Measurements from ENCODE around the gene PFKFB1. TPM values are rescaled to one million over a fixed set of nuclear protein-coding genes. Genes with fewer than 3 reads are reported as not detected.
A peak's percentile ranks its signal among the peaks of the same experiment; 100 is the strongest.

PFKFB1 gene
- total RNA-seq, 2 experiments from 2014 or later: 0.44 to 0.65 TPM

GRCh38 chrX:54923376-54923775 lies 70.6 kb downstream of the PFKFB1 start:
- Mint-ChIP-seq H3K4me1 (peaks cover 10% of the 10 kb centered on the region), H3K4me3 (no peak overlapping the region), H3K9me3 (no peaks in the 10 kb centered on the region), H3K27ac (no peak overlapping the region), H3K27me3 (no peaks in the 10 kb centered on the region), H3K36me3 (peaks cover 2% of the 10 kb centered on the region)
- DNase-seq: no peak
- POLR2A ChIA-PET: no interaction called here
- no peak for ATAC-seq (ENCODE audit: low read depth)

- Mint-ChIP-seq H3K9me3 (no peaks in the 10 kb centered on the region), H3K36me3 (no peaks in the 10 kb centered on the region), H3K4me3 (peak overlapping the region; percentile 94), H3K27me3 (no peaks in the 10 kb centered on the region), H3K27ac (no peak overlapping the region), H3K4me1 (peaks cover 10% of the 10 kb centered on the region)
- DNase-seq (no peak), ATAC-seq (ENCODE audit: low read depth) (no peak)
- POLR2A ChIA-PET: interaction anchor here (1.1 kb wide), 1 partner anchor 283 kb away, joined by 4 read pairs; no protein-coding TSS in a partner anchor
These were observed 71.4 kb downstream of the PFKFB1 start for GRCh38 chrX:54922547-54922946.

DNA sequence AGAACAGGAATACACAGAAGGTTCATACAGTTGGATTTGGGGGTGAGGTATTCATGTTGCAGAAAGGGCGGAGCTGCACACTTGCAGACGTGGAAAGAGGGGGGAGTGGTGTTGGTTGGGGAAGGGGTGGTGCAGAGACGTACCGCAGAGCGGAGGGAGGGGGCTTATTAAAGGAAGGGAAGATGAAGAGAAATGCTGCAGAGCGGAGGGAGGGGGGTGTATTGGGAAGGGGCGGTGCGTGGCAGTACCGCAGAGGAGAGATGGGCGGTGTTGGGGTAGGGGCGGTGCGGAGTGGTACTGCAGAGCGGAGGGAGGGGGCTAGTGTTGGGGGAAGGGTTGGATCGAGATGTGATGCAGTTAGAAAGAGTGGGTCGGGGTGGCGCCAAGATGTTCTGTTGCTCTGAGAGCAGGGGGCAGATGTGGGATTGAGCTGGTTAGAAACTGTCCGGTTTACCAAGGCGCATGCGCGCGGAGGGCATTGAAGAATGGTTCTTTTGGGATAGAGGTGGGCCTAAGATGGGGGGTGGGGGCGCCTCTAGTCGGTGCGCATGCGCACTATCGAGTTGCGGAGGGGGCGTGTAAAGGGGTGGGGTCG lies 72.5 kb downstream of the PFKFB1 start:
- peaks cover 10% of the 10 kb centered on the region for H3K4me1 Mint-ChIP-seq
- peak overlapping the region; percentile 94 for H3K4me3 Mint-ChIP-seq
- peak; percentile 76 for ATAC-seq (ENCODE audit: low read depth)
- H3K36me3 Mint-ChIP-seq: no peaks in the 10 kb centered on the region
- no peaks in the 10 kb centered on the region for H3K9me3 Mint-ChIP-seq
- H3K27ac Mint-ChIP-seq: peak overlapping the region; percentile 84
- H3K27me3 Mint-ChIP-seq: peaks cover under 1% of the 10 kb centered on the region
- DNase-seq: peak; percentile 63
- POLR2A ChIA-PET: interaction anchor here (0.7 to 1.1 kb wide), 4 partner anchors 78 to 1837 kb away, joined by 3 to 4 read pairs (median 3); partner anchors contain the start of gene APEX2

- no peaks in the 10 kb centered on the region for H3K36me3 Mint-ChIP-seq
- peaks cover 2% of the 10 kb centered on the region for H3K27me3 Mint-ChIP-seq
- ATAC-seq (ENCODE audit: low read depth): peak; percentile 12
- H3K4me3 Mint-ChIP-seq: peak within 1 kb of the TSS; percentile 94
- H3K4me1 Mint-ChIP-seq: peaks cover 10% of the 10 kb centered on the region
- peak; percentile 28 for DNase-seq
- POLR2A ChIA-PET: interaction anchor here (0.7 to 1.0 kb wide), 2 partner anchors 79 to 1838 kb away, joined by 3 read pairs; partner anchors contain the start of gene APEX2
- no peaks in the 10 kb centered on the region for H3K9me3 Mint-ChIP-seq
- H3K27ac Mint-ChIP-seq: peak within 1 kb of the TSS; percentile 84
These were observed 73.2 kb downstream of the PFKFB1 start, which contains the start of gene TRO for GRCh38 chrX:54920610-54921426. TRO (plus strand) TSS chrX:54920824; CDS start chrX:54922247, 1,423 bp downstream.

GRCh38 chrX:54909941-54910340 lies 84.0 kb downstream of the PFKFB1 start:
- no peak for ATAC-seq (ENCODE audit: low read depth)
- POLR2A ChIA-PET: no interaction called here
- no peak for DNase-seq
- peaks cover 7% of the 10 kb centered on the region for H3K9me3 Mint-ChIP-seq
- H3K36me3 Mint-ChIP-seq: no peaks in the 10 kb centered on the region
- H3K27ac Mint-ChIP-seq: no peak overlapping the region
- H3K4me1 Mint-ChIP-seq: no peaks in the 10 kb centered on the region
- no peak overlapping the region for H3K4me3 Mint-ChIP-seq
- no peaks in the 10 kb centered on the region for H3K27me3 Mint-ChIP-seq

- POLR2A ChIA-PET: no interaction called here
- Mint-ChIP-seq H3K27ac (no peak overlapping the region), H3K4me1 (no peaks in the 10 kb centered on the region), H3K27me3 (peaks cover 6% of the 10 kb centered on the region), H3K9me3 (no peaks in the 10 kb centered on the region), H3K36me3 (no peaks in the 10 kb centered on the region), H3K4me3 (no peak overlapping the region)
- ATAC-seq (ENCODE audit: low read depth) (no peak), DNase-seq (no peak)
These were observed 99.8 kb downstream of the PFKFB1 start for GRCh38 chrX:54894159-54894558.

- DNase-seq (no peak), ATAC-seq (ENCODE audit: low read depth) (no peak)
- no peak overlapping the region for H3K4me3 Mint-ChIP-seq
- H3K4me1 Mint-ChIP-seq: no peaks in the 10 kb centered on the region
- no peaks in the 10 kb centered on the region for H3K36me3 Mint-ChIP-seq
- H3K27ac Mint-ChIP-seq: no peak overlapping the region
- POLR2A ChIA-PET: no interaction called here
- peaks cover 9% of the 10 kb centered on the region for H3K27me3 Mint-ChIP-seq
- no peaks in the 10 kb centered on the region for H3K9me3 Mint-ChIP-seq
These were observed 102.4 kb downstream of the PFKFB1 start for GRCh38 chrX:54891573-54891972.

DNA sequence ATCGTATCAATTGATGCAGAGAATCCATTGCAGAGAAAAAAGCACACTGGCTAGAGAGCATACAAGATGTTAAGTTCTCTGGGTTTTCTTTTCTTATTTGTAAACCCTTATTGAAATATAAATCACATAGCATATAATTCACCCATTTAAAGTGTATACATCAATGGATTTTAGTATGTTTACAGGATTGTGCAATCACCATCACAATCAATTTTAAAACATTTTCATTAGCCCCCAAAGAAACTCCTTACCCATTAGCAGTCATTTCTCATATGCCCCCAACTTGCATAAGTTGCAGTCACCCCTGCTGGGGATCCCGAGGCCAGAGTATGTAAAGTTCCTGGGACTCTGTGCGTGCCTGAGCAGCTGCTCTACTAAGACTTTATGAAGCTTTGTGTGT lies 108.2 kb downstream of the PFKFB1 start:
- DNase-seq: no peak
- POLR2A ChIA-PET: no interaction called here
- no peaks in the 10 kb centered on the region for H3K36me3 Mint-ChIP-seq
- no peak for ATAC-seq (ENCODE audit: low read depth)
- H3K27ac Mint-ChIP-seq: no peak overlapping the region
- no peaks in the 10 kb centered on the region for H3K9me3 Mint-ChIP-seq
- H3K4me1 Mint-ChIP-seq: no peaks in the 10 kb centered on the region
- no peak overlapping the region for H3K4me3 Mint-ChIP-seq
- peaks cover 9% of the 10 kb centered on the region for H3K27me3 Mint-ChIP-seq

Other genes starting within 250 kb of the PFKFB1 start
- not detected for gene ITIH6, start 195.9 kb downstream of the PFKFB1 start, total RNA-seq
- gene MAGED2, start 186.4 kb downstream of the PFKFB1 start, total RNA-seq: 10 to 100 TPM; 76.6 to 77.3 TPM
- gene TRO, start 73.4 kb downstream of the PFKFB1 start, total RNA-seq: 1 to 10 TPM; 3.6 to 3.9 TPM
- gene APEX2, start 6.2 kb upstream of the PFKFB1 start, total RNA-seq: 10 to 100 TPM; 23.7 to 25.2 TPM
- gene ALAS2, start 36.8 kb upstream of the PFKFB1 start, total RNA-seq: not detected
- 1 to 10 TPM in 1 of 2 experiments, under 1 TPM in 1; 0.77 to 1.9 TPM for gene PAGE2B, start 80.8 kb upstream of the PFKFB1 start, total RNA-seq
- not detected for gene PAGE2, start 94.8 kb upstream of the PFKFB1 start, total RNA-seq
- under 1 TPM; 0.83 to 0.85 TPM for gene PAGE5, start 226.2 kb upstream of the PFKFB1 start, total RNA-seq